RWPE2 (cell line): ENCODE measurements around the gene DUSP10.

Experiments
- ATAC-seq: fragments of 200-7000 bp; cut with Tn5 transposase; 3 replicates; pipeline ENCODE4 v1.9.1; 2021; ENCODE audit warnings: low read depth
- DNase-seq: peaks from one replicate; pipeline ENCODE4 v3.0.0-alpha.2; 2020; ENCODE audit warnings: low spot score
- H3K27ac ChIP-seq: fragments of 450-650 bp; 2 replicates; pipeline ENCODE4 v1.5.1; 2017; ENCODE audit warnings: mild to moderate bottlenecking; ENCODE audit not compliant: poor library complexity, severe bottlenecking
- H3K27me3 ChIP-seq: fragments of 250-450 bp; sonication (Bioruptor Pico); 2 replicates; pipeline ENCODE4 v1.5.1; 2021; ENCODE audit warnings: mild to moderate bottlenecking, moderate library complexity; ENCODE audit not compliant: insufficient read depth, poor library complexity, severe bottlenecking
- H3K36me3 ChIP-seq: fragments of 250-450 bp; sonication (Bioruptor Pico); 2 replicates; pipeline ENCODE4 v1.5.1; 2020; ENCODE audit warnings: low read depth, mild to moderate bottlenecking, moderate library complexity
- H3K4me1 ChIP-seq: fragments of 250-450 bp; sonication (Bioruptor Pico); 2 replicates; pipeline ENCODE4 v1.5.1; 2021; ENCODE audit warnings: mild to moderate bottlenecking, moderate library complexity; ENCODE audit not compliant: insufficient read depth, poor library complexity, severe bottlenecking
- H3K4me3 ChIP-seq: fragments of 250-450 bp; sonication (Bioruptor Pico); 2 replicates; pipeline ENCODE4 v1.5.1; 2021; ENCODE audit warnings: mild to moderate bottlenecking, moderate library complexity; ENCODE audit not compliant: severe bottlenecking
- H3K9me3 ChIP-seq: fragments of 250-450 bp; sonication (Bioruptor Pico); 2 replicates; pipeline ENCODE4 v1.5.1; 2021; ENCODE audit warnings: mild to moderate bottlenecking, moderate library complexity; ENCODE audit not compliant: severe bottlenecking
- TF ChIP-seq, protein P1 (sequence below): fragments of 450-650 bp; IDR thresholded peaks from one replicate; pipeline ENCODE4 v1.5.1; 2017; ENCODE audit warnings: mild to moderate bottlenecking, moderate library complexity; ENCODE audit not compliant: poor library complexity, severe bottlenecking

The DUSP10 gene

DNA sequence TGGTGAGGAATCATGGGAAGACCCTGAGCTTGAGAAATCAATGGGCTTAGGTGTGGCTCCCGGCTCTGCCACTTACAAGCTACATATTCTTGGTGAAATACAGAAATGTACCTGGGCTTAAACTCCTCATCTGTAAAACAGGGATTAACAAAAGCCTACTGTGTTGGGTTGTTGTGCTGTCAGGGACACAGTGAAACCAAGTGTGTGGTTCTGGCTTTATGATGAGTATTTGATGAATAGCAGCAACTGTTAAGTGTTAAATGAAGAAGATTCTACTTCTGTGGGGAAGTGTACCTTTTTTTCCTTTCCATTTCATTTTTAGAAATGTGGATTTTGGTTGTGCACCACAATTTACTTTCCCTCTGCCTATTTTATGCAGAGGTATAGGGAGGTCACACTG is 41.1 kb upstream of the DUSP10 start:
- no peak overlapping the region for H3K27ac ChIP-seq
- no peaks in the 10 kb centered on the region for H3K36me3 ChIP-seq
- no peaks in the 10 kb centered on the region for H3K4me1 ChIP-seq
- H3K4me3 ChIP-seq: no peak overlapping the region
- no peaks in the 10 kb centered on the region for H3K27me3 ChIP-seq
- no peaks in the 10 kb centered on the region for H3K9me3 ChIP-seq
- TF ChIP-seq, protein P1, sequence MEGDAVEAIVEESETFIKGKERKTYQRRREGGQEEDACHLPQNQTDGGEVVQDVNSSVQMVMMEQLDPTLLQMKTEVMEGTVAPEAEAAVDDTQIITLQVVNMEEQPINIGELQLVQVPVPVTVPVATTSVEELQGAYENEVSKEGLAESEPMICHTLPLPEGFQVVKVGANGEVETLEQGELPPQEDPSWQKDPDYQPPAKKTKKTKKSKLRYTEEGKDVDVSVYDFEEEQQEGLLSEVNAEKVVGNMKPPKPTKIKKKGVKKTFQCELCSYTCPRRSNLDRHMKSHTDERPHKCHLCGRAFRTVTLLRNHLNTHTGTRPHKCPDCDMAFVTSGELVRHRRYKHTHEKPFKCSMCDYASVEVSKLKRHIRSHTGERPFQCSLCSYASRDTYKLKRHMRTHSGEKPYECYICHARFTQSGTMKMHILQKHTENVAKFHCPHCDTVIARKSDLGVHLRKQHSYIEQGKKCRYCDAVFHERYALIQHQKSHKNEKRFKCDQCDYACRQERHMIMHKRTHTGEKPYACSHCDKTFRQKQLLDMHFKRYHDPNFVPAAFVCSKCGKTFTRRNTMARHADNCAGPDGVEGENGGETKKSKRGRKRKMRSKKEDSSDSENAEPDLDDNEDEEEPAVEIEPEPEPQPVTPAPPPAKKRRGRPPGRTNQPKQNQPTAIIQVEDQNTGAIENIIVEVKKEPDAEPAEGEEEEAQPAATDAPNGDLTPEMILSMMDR: no peak
- DNase-seq (no peak), ATAC-seq (no peak)

DNA sequence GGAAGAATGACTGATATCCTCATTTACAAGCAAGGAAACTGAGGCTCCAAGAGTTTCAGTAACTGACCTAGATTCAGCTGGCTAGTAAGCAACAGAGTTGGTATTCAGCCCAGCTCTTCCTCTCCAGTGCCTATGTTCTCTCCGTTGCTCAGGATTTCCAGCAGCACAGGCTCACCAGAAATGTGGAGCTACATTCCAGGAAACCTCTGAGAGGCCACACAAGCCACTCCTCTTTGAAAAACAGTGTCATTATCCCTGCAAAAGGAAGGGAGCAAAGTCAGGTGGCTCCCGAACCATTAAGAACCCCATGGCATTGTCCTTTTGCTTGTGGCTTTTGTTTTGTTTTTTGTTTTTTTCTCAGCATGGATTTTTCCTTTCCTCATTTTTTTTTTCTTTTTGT is 40.6 kb upstream of the DUSP10 start:
- H3K27ac ChIP-seq: no peak overlapping the region
- no peak for DNase-seq
- H3K27me3 ChIP-seq: no peaks in the 10 kb centered on the region
- H3K4me1 ChIP-seq: no peaks in the 10 kb centered on the region
- no peaks in the 10 kb centered on the region for H3K9me3 ChIP-seq
- no peak overlapping the region for H3K4me3 ChIP-seq
- no peak for ATAC-seq
- H3K36me3 ChIP-seq: no peaks in the 10 kb centered on the region
- TF ChIP-seq, protein P1: no peak

DNA sequence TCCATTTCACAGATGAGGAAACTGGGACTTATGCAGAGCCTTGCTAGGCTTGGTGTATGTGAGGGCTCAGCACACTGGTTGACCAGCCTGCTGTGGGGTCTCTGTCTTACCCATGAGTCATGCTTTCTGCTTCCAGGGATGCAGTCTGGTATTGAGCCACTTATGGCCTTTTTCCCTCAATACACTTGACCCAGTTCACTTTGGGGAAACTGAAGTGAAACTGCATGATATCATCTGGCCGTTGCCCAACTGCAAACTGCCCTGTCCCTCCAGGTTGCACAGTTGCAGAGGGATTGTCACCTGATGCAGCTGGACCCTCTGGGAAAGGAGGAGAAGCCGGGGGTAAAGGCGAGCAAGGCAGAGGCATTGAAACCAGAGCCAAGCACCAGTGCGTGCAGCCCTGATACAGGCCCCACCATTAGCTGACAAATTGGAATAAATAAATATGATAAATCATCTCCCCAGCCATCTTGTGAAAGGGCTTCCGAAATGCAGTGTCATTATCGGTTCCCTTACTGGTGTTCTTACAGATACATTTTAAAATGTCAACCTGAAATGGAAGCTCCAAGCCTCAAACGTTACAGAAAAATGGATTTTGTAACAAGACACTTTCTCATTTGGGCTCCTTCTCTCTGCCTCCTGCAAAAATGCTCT is 39.3 kb upstream of the DUSP10 start:
- Histone ChIP-seq H3K27ac (no peak overlapping the region), H3K4me1 (no peaks in the 10 kb centered on the region), H3K9me3 (no peaks in the 10 kb centered on the region), H3K4me3 (no peak overlapping the region), H3K36me3 (no peaks in the 10 kb centered on the region), H3K27me3 (no peaks in the 10 kb centered on the region)
- no peak for ATAC-seq
- TF ChIP-seq, protein P1: no peak
- DNase-seq: no peak

DNA sequence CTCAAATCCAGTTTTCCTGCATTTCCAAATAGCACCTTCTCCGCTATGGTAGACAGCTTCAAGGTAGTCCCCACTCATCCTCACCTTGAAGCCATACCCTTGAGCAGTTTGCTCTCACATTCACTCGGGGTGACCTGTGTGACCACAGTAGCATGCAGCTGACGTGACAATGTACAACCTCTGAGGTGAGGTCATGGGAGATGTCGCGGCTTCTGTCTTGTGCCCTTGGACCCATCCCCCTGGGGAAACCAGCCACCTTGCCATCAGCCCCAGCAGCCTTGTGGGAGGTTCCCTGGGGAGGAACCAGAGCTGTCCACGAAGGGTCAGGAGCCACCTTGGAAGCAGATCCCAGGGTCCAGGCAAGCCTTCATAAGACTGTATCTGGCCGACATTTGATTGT is 38.3 kb upstream of the DUSP10 start:
- DNase-seq: no peak
- Histone ChIP-seq H3K4me3 (no peak overlapping the region), H3K9me3 (no peaks in the 10 kb centered on the region), H3K27ac (no peak overlapping the region), H3K27me3 (no peaks in the 10 kb centered on the region), H3K36me3 (no peaks in the 10 kb centered on the region), H3K4me1 (no peaks in the 10 kb centered on the region)
- TF ChIP-seq, protein P1: no peak
- no peak for ATAC-seq

DNA sequence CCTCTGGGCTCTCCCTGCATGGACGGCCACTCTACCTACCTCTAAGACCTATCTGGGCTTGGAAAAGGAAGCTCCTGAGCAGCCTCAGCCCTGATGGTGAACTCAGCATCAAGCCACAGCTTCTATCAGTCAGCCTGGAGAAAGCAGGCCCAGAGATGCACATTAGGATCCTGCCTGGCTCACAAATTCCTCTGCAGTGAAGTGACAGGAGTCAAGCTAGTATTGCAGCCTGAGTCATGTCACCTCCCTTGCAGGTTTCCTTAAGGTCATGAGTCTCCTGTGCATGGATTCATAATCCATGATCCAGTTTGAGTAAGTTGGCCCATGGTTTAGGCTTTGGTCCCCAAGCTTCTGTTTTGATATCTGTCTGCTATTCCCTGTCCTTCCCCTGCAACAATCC is 37.9 kb upstream of the DUSP10 start:
- TF ChIP-seq, protein P1: no peak
- H3K4me1 ChIP-seq: no peaks in the 10 kb centered on the region
- H3K27me3 ChIP-seq: no peaks in the 10 kb centered on the region
- no peaks in the 10 kb centered on the region for H3K36me3 ChIP-seq
- DNase-seq (no peak), ATAC-seq (no peak)
- no peak overlapping the region for H3K4me3 ChIP-seq
- no peak overlapping the region for H3K27ac ChIP-seq
- H3K9me3 ChIP-seq: no peaks in the 10 kb centered on the region
